H1 (cell line): ENCODE data around the gene ZNF775. TPM values are rescaled to one million over a fixed set of nuclear protein-coding genes. Genes with fewer than 3 reads are reported as not detected.

ENCODE experiments used
- CTCF ChIA-PET: fragments of 300-600 bp; sonication (Branson Sonifier 250); formaldehyde crosslinking; loops from one replicate; lab custom pipeline; 2021; ENCODE audit not compliant: partially characterized antibody; lab: Charles Lee
- POLR2A ChIA-PET: fragments of 300-600 bp; sonication (Branson Sonifier 250); formaldehyde crosslinking; loops from one replicate; lab custom pipeline; 2021; ENCODE audit warnings: inconsistent platforms; ENCODE audit not compliant: partially characterized antibody; lab: Charles Lee
- DNase-seq, 2 experiments: peaks; one replicate each; pipeline versions ENCODE4 v3.0.0 to v3.0.0-alpha.2; 2010 to 2022; ENCODE audit warnings: low spot score in 2 of 2, low read depth in 1 of 2, mixed read lengths in 1 of 2
- FAIRE-seq: peaks from 2 replicates; lab custom pipeline; 2011; peaks lifted over from hg19 to GRCh38; lab: Jason Lieb, UNC
- H2AFZ ChIP-seq: 2 replicates; pipeline ENCODE4 v1.8.1; 2012; ENCODE audit warnings: low read length, inconsistent platforms
- H2AK5ac ChIP-seq: 2 replicates; pipeline ENCODE4 v1.6.1; 2013; ENCODE audit warnings: low read depth, low read length
- H2BK120ac ChIP-seq: replicated peaks from 2 replicates; pipeline ENCODE3; 2013; ENCODE audit warnings: low read depth, low read length, inconsistent platforms
- H2BK12ac ChIP-seq: 2 replicates; pipeline ENCODE4 v1.6.1; 2013; ENCODE audit warnings: low read depth, low read length
- H2BK15ac ChIP-seq: 2 replicates; pipeline ENCODE4 v1.6.1; 2013; ENCODE audit warnings: low read length
- H2BK20ac ChIP-seq: 2 replicates; pipeline ENCODE4 v1.6.1; 2013; ENCODE audit warnings: low read length
- H2BK5ac ChIP-seq: 2 replicates; pipeline ENCODE4 v1.6.1; 2013; ENCODE audit warnings: low read depth, low read length
- H3K14ac ChIP-seq: 2 replicates; pipeline ENCODE4 v1.6.1; 2013; ENCODE audit warnings: inconsistent platforms; ENCODE audit not compliant: insufficient read length
- H3K18ac ChIP-seq: 2 replicates; pipeline ENCODE4 v1.6.1; 2013; ENCODE audit warnings: low read length; ENCODE audit errors: extremely low read depth
- H3K23ac ChIP-seq: 2 replicates; pipeline ENCODE4 v1.6.1; 2013; ENCODE audit warnings: inconsistent platforms; ENCODE audit not compliant: insufficient read length
- H3K23me2 ChIP-seq: 2 replicates; pipeline ENCODE4 v1.6.1; 2013; ENCODE audit warnings: low read depth, low read length
- H3K27ac ChIP-seq: 2 replicates; pipeline ENCODE4 v1.6.1; 2011; ENCODE audit warnings: low read depth, low read length, inconsistent platforms
- H3K27me3 ChIP-seq, 4 experiments: replicated peaks in 1 of 4; 1 replicate in 1 of 4; 2 replicates in 3 of 4; pipeline versions ENCODE4 v1.6.1 to v1.8.1; 2011 to 2013; ENCODE audit warnings: low read length in 3 of 4, mild to moderate bottlenecking in 3 of 4, inconsistent platforms in 2 of 4, mixed read lengths in 2 of 4, moderate library complexity in 1 of 4; ENCODE audit not compliant: control insufficient read depth in 3 of 4, insufficient read depth in 3 of 4; ENCODE audit errors: extremely low read depth in 1 of 4
- H3K36me3 ChIP-seq, 4 experiments: 2 replicates each; pipeline versions ENCODE4 v1.6.1 to v1.8.1; 2011 to 2013; ENCODE audit warnings: mild to moderate bottlenecking in 4 of 4, low read length in 3 of 4, moderate library complexity in 2 of 4, control low read depth in 1 of 4, inconsistent platforms in 1 of 4; ENCODE audit not compliant: insufficient read depth in 4 of 4, control insufficient read depth in 2 of 4
- H3K4ac ChIP-seq: replicated peaks from 2 replicates; pipeline ENCODE3; 2013; ENCODE audit warnings: low read length, low read depth, mixed read lengths, inconsistent platforms; ENCODE audit not compliant: insufficient read length
- H3K4me1 ChIP-seq, 4 experiments: replicated peaks in 1 of 4; 1 replicate in 1 of 4; 2 replicates in 3 of 4; pipeline versions ENCODE4 v1.6.1 to v1.8.1; 2011 to 2013; ENCODE audit warnings: low read length in 3 of 4, inconsistent platforms in 2 of 4, mixed read lengths in 1 of 4; ENCODE audit not compliant: insufficient read depth in 4 of 4, control insufficient read depth in 3 of 4
- H3K4me2 ChIP-seq, 2 experiments: 2 replicates each; pipeline versions ENCODE4 v1.6.1 to v1.8.1; 2011 to 2013; ENCODE audit warnings: low read depth in 2 of 2, low read length in 2 of 2, control low read depth in 1 of 2, inconsistent platforms in 1 of 2, mild to moderate bottlenecking in 1 of 2; ENCODE audit not compliant: insufficient read depth in 1 of 2
- H3K4me3 ChIP-seq, 4 experiments: fragments of 200-600, 300-600 bp in 1 of 4; sonication (generic), shearing (Covaris generic), sonication (Bioruptor Twin) in 1 of 4; 2 replicates each; pipeline versions ENCODE4 v1.5.1 to v1.8.1; 2011 to 2016; ENCODE audit warnings: low read length in 4 of 4, low read depth in 3 of 4, control low read depth in 2 of 4, inconsistent platforms in 2 of 4, mild to moderate bottlenecking in 2 of 4, mixed read lengths in 1 of 4, moderate library complexity in 1 of 4; ENCODE audit not compliant: insufficient read depth in 2 of 4; ENCODE audit errors: extremely low read depth in 1 of 4
- H3K56ac ChIP-seq: replicated peaks from 2 replicates; pipeline ENCODE3; 2013; ENCODE audit warnings: low read depth, mild to moderate bottlenecking, mixed read lengths, low read length, inconsistent platforms; ENCODE audit not compliant: insufficient read length
- H3K79me1 ChIP-seq: 2 replicates; pipeline ENCODE4 v1.6.1; 2013; ENCODE audit warnings: low read depth, low read length, control low read depth
- H3K79me2 ChIP-seq, 2 experiments: 2 replicates each; pipeline versions ENCODE4 v1.6.1 to v1.8.1; 2012 to 2013; ENCODE audit warnings: low read length in 2 of 2, mild to moderate bottlenecking in 2 of 2, inconsistent platforms in 1 of 2; ENCODE audit not compliant: insufficient read depth in 2 of 2, control insufficient read depth in 1 of 2
- H3K9ac ChIP-seq, 4 experiments: replicated peaks in 1 of 4; 1 replicate in 1 of 4; 2 replicates in 3 of 4; pipeline versions ENCODE4 v1.6.1 to v1.8.1; 2011 to 2013; ENCODE audit warnings: low read depth in 3 of 4, low read length in 3 of 4, control low read depth in 2 of 4, mild to moderate bottlenecking in 2 of 4, moderate library complexity in 2 of 4, inconsistent platforms in 1 of 4; ENCODE audit errors: extremely low read depth in 1 of 4
- H3K9me3 ChIP-seq, 2 experiments: 2 replicates each; pipeline versions ENCODE4 v1.6.1 to v1.8.1; 2012 to 2013; ENCODE audit warnings: mild to moderate bottlenecking in 2 of 2, moderate library complexity in 2 of 2, control low read depth in 1 of 2, inconsistent platforms in 1 of 2, low read depth in 1 of 2, low read length in 1 of 2, mixed read lengths in 1 of 2; ENCODE audit not compliant: insufficient read depth in 2 of 2
- H4K20me1 ChIP-seq, 2 experiments: replicated peaks in 1 of 2; 2 replicates each; pipeline versions ENCODE3 to v1.8.1; 2011 to 2013; ENCODE audit warnings: inconsistent platforms in 2 of 2, low read length in 2 of 2, mild to moderate bottlenecking in 1 of 2; ENCODE audit not compliant: insufficient read depth in 2 of 2, control insufficient read depth in 1 of 2
- H4K5ac ChIP-seq: 2 replicates; pipeline ENCODE4 v1.6.1; 2013; ENCODE audit warnings: low read length, low read depth, mixed read lengths, inconsistent platforms; ENCODE audit not compliant: insufficient read length
- H4K8ac ChIP-seq: 2 replicates; pipeline ENCODE4 v1.8.0; 2013; ENCODE audit warnings: mild to moderate bottlenecking, moderate library complexity, low read length, inconsistent platforms; ENCODE audit not compliant: insufficient read depth; ENCODE audit errors: extremely low read depth
- H4K91ac ChIP-seq: replicated peaks from 2 replicates; pipeline ENCODE3; 2013; ENCODE audit warnings: low read length, mixed read lengths, inconsistent platforms; ENCODE audit not compliant: insufficient read length
- CHD1 ChIP-seq: IDR thresholded peaks from 2 replicates; pipeline ENCODE4 v1.6.1; 2012; ENCODE audit warnings: low read depth, low read length, improper control_type of control experiment
- EGR1 ChIP-seq: IDR thresholded peaks from 2 replicates; pipeline ENCODE4 v1.6.1; 2011; ENCODE audit warnings: low read depth, low read length, borderline replicate concordance
- EP300 ChIP-seq, 2 experiments: IDR thresholded peaks; 1 replicate in 1 of 2; 2 replicates in 1 of 2; pipeline ENCODE4 v1.6.1; 2011 to 2012; ENCODE audit warnings: low read depth in 2 of 2, low read length in 2 of 2, mild to moderate bottlenecking in 2 of 2, borderline replicate concordance in 1 of 2, inconsistent platforms in 1 of 2, moderate library complexity in 1 of 2
- GTF2F1 ChIP-seq: IDR thresholded peaks from 2 replicates; pipeline ENCODE4 v1.6.1; 2012; ENCODE audit warnings: low read depth, low read length, improper control_type of control experiment, borderline replicate concordance
- MAX ChIP-seq: IDR thresholded peaks from 2 replicates; pipeline ENCODE4 v1.6.1; 2012; ENCODE audit warnings: inconsistent platforms
- NRF1 ChIP-seq: IDR thresholded peaks from 2 replicates; pipeline ENCODE4 v1.6.1; 2011; ENCODE audit warnings: mild to moderate bottlenecking, low read depth, low read length, improper control_type of control experiment
- SP2 ChIP-seq: IDR thresholded peaks from 2 replicates; pipeline ENCODE4 v1.6.1; 2012; ENCODE audit warnings: mild to moderate bottlenecking, low read length, inconsistent platforms
- TAF1 ChIP-seq: IDR thresholded peaks from 2 replicates; pipeline ENCODE4 v1.6.1; 2011; ENCODE audit warnings: mild to moderate bottlenecking, low read depth, low read length
- TAF7 ChIP-seq: optimal IDR thresholded peaks from 2 replicates; pipeline ENCODE3; 2011; ENCODE audit warnings: low read depth, mild to moderate bottlenecking, inconsistent platforms, low read length, moderate library complexity, borderline replicate concordance
- ZNF274 ChIP-seq: IDR thresholded peaks from 2 replicates; pipeline ENCODE4 v1.7.0; 2012; ENCODE audit warnings: low read length, borderline replicate concordance; ENCODE audit errors: extremely low read depth
- WGBS, 2 experiments: shearing (Covaris generic) in 1 of 2; methylation state at CpG; one replicate each; pipeline versions ENCODE4 v1.1.6 to v1.1.7; 2013 to 2015; ENCODE audit warnings: low lambda C conversion rate in 2 of 2, mixed read lengths in 2 of 2, inconsistent platforms in 1 of 2, low coverage in 1 of 2, missing lambda C conversion rate in 1 of 2; ENCODE audit not compliant: insufficient replicate concordance in 2 of 2, insufficient coverage in 1 of 2, insufficient read length in 1 of 2; ENCODE audit errors: extremely low coverage in 1 of 2, missing lambda C conversion rate in 1 of 2; 5-methylcytosine and 5-hydroxymethylcytosine counted together
- polyA plus RNA-seq, 7 experiments: library from polyadenylated mRNA; depleted of rRNA in 3 of 7; stranded (reverse) in 5 of 7; unstranded in 2 of 7; fragments of >200 nt in 5 of 7; fragments of 200-250 nt in 2 of 7; gene quantifications; 1 replicate in 5 of 7; 2 replicates in 1 of 7; 4 replicates in 1 of 7; pipeline versions ENCODE4 v1.2.1 to v1.2.3, GENCODE V29; 2011 to 2013; ENCODE audit warnings: missing spikeins in 2 of 7, mixed read lengths in 2 of 7
- total RNA-seq: library from RNA; stranded (reverse); fragmentation: NEBNext Ultra II Directional; extraction: Animal tissue kit (Norgen Biotek cat#: 25700); gene quantifications from 2 replicates; pipeline ENCODE4 v1.2.1, GENCODE V29; 2021

ZNF775 gene
- total and polyA plus RNA-seq, 2 of the 8 experiments (the other 6 are each of a cell fraction or from before 2014, with no cell fraction given), result 13.6 to 21.5 TPM

GRCh38 chr7:150368884-150369747 is 10.0 kb upstream of the ZNF775 start:
- H3K56ac ChIP-seq, result peak overlapping the region; percentile 34
- POLR2A ChIA-PET, result interaction anchor here (0.7 to 8.6 kb wide), 28 partner anchors 7 to 609 kb away, joined by 3 to 230 read pairs (median 6); partner anchors contain the start of gene RARRES2
- no peak overlapping the region for H3K14ac ChIP-seq
- peak overlapping the region; percentile 64 to 85 (median 81) for H3K9ac ChIP-seq
- H3K4me1 ChIP-seq, result peaks cover 2 to 26% (median 12%) of the 10 kb centered on the region in 4 experiments
- peaks cover 7 to 50% of the 10 kb centered on the region in 2 experiments; a peak in 3 of 4 replicates for H3K79me2 ChIP-seq
- FAIRE-seq (no peak), DNase-seq (peak in 1 of 2 experiments; percentile 86)
- peaks cover 2 to 12% of the 10 kb centered on the region in 2 experiments for H4K20me1 ChIP-seq
- CTCF ChIA-PET, result interaction anchor here (0.6 to 5.6 kb wide), 15 partner anchors 8 to 84 kb away, joined by 3 to 32 read pairs (median 4); no protein-coding TSS in a partner anchor
- H4K8ac ChIP-seq, result peak overlapping the region; percentile 97; the same call in 1 of the 2 replicates
- no peak overlapping the region for H2AFZ ChIP-seq
- peaks cover 18% of the 10 kb centered on the region for H3K79me1 ChIP-seq
- peak overlapping the region; percentile 70 for H4K5ac ChIP-seq
- H2BK12ac ChIP-seq, result peak overlapping the region; percentile 93
- H4K91ac ChIP-seq, result peak overlapping the region; percentile 87
- peak overlapping the region; percentile 95 for H3K27ac ChIP-seq
- H2BK20ac ChIP-seq, result 0 out of 2 replicates have a peak overlapping the region, but pooled peaks have one; percentile 29
- H2BK120ac ChIP-seq, result no peak overlapping the region
- H3K23me2 ChIP-seq, result peaks cover 11% of the 10 kb centered on the region; the same call in 1 of the 2 replicates
- H3K23ac ChIP-seq, result no peak overlapping the region
- peak overlapping the region; percentile 99 for H3K4ac ChIP-seq
- H2BK5ac ChIP-seq, result peak overlapping the region; percentile 99
- peak overlapping the region; percentile 99 for H3K18ac ChIP-seq
- no peaks in the 10 kb centered on the region for H3K27me3 ChIP-seq
- peaks cover 14 to 43% (median 29%) of the 10 kb centered on the region in 4 experiments for H3K36me3 ChIP-seq
- peak overlapping the region; percentile 75; the same call in 1 of the 2 replicates for H2BK15ac ChIP-seq
- peak overlapping the region; percentile 63 to 78 (median 69) for H3K4me3 ChIP-seq
- 3% methylated on average over 17 of the region's 58 CpGs; no CpG with 5 or more reads in 1 of the 2 experiments for WGBS, 2 experiments
- H2AK5ac ChIP-seq, result peak overlapping the region; percentile 71
- peak overlapping the region; percentile 92 to 99 for H3K4me2 ChIP-seq
- H3K9me3 ChIP-seq, result no peaks in the 10 kb centered on the region
- TF ChIP-seq TAF7 (peak; percentile 19), CHD1 (no peak), ZNF274 (no peak), EGR1 (no peak; the same call in 1 of the 2 replicates), TAF1 (0 out of 2 replicates have a peak, but pooled peaks have one; percentile 49), EP300 (IDR thresholded peaks at IDR 0.05; ENCODE audit: borderline replicate concordance in 1 of 2, low read depth in 2 of 2, low read length in 2 of 2) (peak in 1 of 2 experiments; percentile 80; a peak in 1 of 3 replicates), MAX (peak; percentile 71), SP2 (no peak), GTF2F1 (no peak; the same call in 1 of the 2 replicates), NRF1 (peak; percentile 26; the same call in 1 of the 2 replicates)
